Measurements from ENCODE around the gene XPC.

XPC gene

DNA sequence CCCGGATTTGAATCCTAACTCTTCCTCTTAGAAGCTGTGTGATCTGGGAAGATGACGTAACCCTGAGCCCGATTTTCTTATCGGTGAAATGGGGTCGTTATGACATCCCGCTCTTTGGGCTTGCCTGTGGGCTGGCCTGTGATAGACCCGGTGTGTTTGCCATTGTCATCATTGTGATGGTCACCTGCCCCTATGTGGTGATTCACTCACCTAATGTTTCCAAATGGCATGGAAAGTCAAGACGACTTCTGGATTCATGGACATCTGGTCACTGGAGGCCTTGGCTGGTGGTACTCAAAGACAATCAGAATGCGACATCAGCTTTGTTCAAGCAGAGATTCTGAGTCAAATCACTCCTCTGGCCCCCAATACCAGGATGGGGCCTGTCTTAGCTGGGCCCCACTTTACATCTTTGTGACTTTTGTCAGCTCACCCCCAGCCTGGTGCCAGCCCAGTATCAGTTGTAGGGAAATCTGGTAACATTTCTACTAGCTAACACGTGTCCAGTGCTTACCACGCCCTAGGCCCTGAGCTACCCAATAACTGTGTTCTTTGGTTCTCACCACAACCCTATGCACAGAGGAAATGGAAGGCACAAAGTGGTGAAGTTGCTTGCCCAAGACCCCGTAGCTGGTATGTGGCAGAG is 50.8 kb downstream of the XPC start:
- TF ChIP-seq CTCF (IDR thresholded peaks at IDR 0.05; ENCODE audit: low read depth, low read length): no peak
- no peak overlapping the region for H3K4me3 ChIP-seq (ENCODE audit: low read depth, low read length)

DNA sequence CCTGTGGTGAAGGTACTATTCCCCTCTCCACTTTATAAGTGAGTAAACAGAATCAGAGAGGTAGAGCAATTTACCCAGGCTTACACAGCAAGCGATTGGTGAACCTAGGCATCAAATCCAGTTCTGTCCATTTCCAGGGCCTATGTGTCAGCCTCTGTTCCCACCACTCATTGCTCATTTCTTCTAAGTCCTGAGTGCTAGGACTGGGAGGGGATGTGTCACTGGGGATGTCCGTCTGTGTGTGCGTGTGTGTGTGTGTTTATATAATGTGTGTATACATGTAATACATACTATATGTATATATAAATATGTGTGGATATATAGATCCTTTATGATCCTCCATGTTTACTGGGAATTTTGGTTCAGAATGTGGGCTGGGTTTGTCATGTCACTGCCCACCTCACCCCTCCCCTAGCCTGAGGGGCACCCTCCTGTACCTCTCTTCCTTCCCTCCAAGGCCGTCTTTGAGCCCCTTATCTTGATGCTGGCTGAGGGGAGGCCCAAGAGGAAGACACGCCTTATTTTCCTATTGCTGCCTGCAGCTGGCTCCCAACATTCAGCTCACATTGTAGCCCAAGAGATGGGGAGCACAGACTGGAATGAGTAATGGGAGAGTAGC is 51.4 kb downstream of the XPC start:
- no peak for TF ChIP-seq CTCF (IDR thresholded peaks at IDR 0.05; ENCODE audit: low read depth, low read length)
- peak overlapping the region; percentile 88; the same call in 1 of the 2 replicates for H3K4me3 ChIP-seq (ENCODE audit: low read depth, low read length)

- H3K4me3 ChIP-seq (ENCODE audit: low read depth, low read length): peak overlapping the region; percentile 88
- TF ChIP-seq CTCF (IDR thresholded peaks at IDR 0.05; ENCODE audit: low read depth, low read length): no peak
These were observed 52.1 kb downstream of the XPC start for GRCh38 chr3:14126017-14126886.

- TF ChIP-seq CTCF (IDR thresholded peaks at IDR 0.05; ENCODE audit: low read depth, low read length): no peak
- peak overlapping the region; percentile 88 for H3K4me3 ChIP-seq (ENCODE audit: low read depth, low read length)
These were observed 53.0 kb downstream of the XPC start for GRCh38 chr3:14125193-14126016.

DNA sequence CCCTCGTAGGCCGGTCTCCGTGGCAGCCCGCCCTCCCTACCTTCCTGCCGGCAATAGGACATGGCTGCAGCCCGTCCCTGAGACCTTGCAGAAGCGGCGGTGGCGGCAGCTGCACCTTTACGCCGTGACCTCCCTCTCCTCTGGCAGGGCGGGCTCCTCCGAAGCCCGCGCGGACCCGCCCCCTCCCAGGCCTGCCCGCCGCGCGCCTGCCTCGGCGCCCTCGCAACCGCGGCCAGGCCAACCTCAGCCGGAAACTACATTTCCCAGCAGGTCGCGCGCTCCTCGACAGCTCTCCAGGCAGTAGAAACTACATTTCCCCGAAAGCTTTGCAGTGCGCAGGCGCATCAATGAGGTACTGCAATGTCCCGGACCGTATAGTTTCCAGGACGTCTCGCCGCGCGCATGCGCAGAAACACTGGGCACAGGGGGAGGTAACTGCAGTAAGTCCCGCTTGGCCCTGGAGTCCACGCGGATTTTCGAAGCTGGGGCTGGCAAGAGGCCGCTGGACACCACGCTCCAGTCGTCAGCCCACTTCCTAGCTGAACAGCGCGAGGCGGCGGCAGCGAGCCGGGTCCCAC is 53.7 kb downstream of the XPC start, which contains the start of the genes CHCHD4 and TMEM43:
Gene CHCHD4 (minus strand): TSS at position 256 of the 578 bp plus-strand sequence. CDS start 194 bp downstream, at position 62.
Gene TMEM43 (plus strand): TSS at position 438 of the 578 bp plus-strand sequence. CDS start 142 bp downstream, outside the sequence.
- no peak for TF ChIP-seq CTCF (IDR thresholded peaks at IDR 0.05; ENCODE audit: low read depth, low read length)
- peak within 1 kb of the TSS; percentile 88 for H3K4me3 ChIP-seq (ENCODE audit: low read depth, low read length)

- TF ChIP-seq CTCF (IDR thresholded peaks at IDR 0.05; ENCODE audit: low read depth, low read length): no peak
These were observed 54.2 kb downstream of the XPC start for GRCh38 chr3:14124223-14124614.

More at GRCh38 chr3:14124223-14124614, 54.2 kb downstream of the XPC start:
- peak overlapping the region; percentile 88 for H3K4me3 ChIP-seq (ENCODE audit: low read depth, low read length)
